ENCODE measurements around the gene PLBD2. TPM values are rescaled to one million over a fixed set of nuclear protein-coding genes. Genes with fewer than 3 reads are reported as not detected.
A peak's percentile ranks its signal among the peaks of the same experiment; 100 is the strongest.

Gene PLBD2
- total and polyA plus RNA-seq, 10 of the 15 experiments (the other 5 are each of a cell fraction or from before 2014, with no cell fraction given), result 1.4 to 16.6 (median 5.9) TPM

DNA sequence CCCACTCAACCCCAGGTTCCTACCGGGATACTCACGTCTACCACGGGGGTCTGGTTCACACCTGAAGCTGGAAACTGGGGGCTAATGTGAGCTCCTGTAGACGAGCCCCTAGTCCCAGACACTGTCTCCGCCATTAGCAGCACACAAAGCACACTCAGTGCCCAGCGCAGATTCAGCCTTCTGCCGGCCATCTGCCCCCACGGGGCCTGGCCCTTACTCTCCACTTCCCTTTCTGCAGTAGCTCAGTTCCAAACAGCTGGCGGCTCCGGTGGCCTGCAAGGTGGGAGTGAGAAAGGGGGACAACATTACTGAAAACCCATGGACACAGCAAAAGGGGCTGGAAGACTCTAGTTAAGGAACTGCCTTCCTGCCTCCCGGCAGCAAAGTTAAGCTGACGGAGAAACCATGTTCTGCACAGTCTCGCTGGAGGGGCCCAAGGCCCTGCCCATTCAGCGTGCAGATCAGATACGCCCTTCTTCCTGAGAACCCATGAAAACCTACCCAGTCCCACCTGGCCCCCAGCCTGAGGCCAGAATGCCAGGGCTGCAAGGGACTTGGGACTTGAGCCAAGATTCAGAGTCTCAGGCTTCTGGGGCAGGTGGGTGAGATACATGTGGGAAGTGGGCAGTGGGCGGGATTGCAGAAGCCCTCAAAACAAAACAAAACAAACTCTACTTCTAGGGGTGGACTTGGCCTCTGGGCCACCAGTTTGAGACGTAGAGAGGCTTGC lies 25.5 kb upstream of the PLBD2 start (continued):
- TF ChIP-seq, protein P1, sequence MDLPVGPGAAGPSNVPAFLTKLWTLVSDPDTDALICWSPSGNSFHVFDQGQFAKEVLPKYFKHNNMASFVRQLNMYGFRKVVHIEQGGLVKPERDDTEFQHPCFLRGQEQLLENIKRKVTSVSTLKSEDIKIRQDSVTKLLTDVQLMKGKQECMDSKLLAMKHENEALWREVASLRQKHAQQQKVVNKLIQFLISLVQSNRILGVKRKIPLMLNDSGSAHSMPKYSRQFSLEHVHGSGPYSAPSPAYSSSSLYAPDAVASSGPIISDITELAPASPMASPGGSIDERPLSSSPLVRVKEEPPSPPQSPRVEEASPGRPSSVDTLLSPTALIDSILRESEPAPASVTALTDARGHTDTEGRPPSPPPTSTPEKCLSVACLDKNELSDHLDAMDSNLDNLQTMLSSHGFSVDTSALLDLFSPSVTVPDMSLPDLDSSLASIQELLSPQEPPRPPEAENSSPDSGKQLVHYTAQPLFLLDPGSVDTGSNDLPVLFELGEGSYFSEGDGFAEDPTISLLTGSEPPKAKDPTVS (IDR thresholded peaks at IDR 0.05; ENCODE audit: low read depth, low read length), result no peak
- TF ChIP-seq SMC3 (IDR thresholded peaks at IDR 0.05; ENCODE audit: borderline replicate concordance, low read length) (no peak), YY1 (IDR thresholded peaks at IDR 0.05; ENCODE audit: low read depth, low read length) (no peak), FOS (IDR thresholded peaks at IDR 0.05; ENCODE audit: borderline replicate concordance, extremely low read depth, insufficient read length) (no peak), TARDBP (IDR thresholded peaks at IDR 0.05; ENCODE audit: borderline replicate concordance) (no peak)

DNA sequence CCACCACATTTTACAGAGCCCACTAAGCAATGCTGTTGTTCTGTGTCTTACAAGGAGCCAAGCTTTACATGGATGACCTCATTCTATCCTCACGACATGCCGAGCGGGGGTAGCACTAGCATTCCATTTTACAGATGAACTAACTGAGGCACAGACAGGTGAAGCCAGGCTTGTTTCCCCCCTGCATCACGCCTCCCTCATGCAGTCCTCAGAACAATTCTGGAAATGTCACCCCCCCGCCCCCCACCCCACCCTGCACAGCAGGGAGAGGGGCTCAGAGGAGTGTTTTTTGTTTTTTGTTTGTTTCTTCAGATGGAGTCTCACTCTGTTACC lies 25.0 kb upstream of the PLBD2 start:
- Histone ChIP-seq H3K27ac (ENCODE audit: control insufficient read depth, insufficient read depth) (no peak overlapping the region), H3K4me3 (peak overlapping the region; percentile 74; the same call in 1 of the 2 replicates), H3K9me3 (replicated peaks; ENCODE audit: control insufficient read depth, insufficient read depth, low read length) (no peaks in the 10 kb centered on the region), H3K36me3 (ENCODE audit: control insufficient read depth in 2 of 2, insufficient read depth in 2 of 2, low read length in 1 of 2) (no peaks in the 10 kb centered on the region; a peak in 1 of 4 replicates), H3K4me1 (ENCODE audit: control insufficient read depth, insufficient read depth, low read length) (no peaks in the 10 kb centered on the region), H3K27me3 (replicated peaks in 1 of 2; ENCODE audit: control insufficient read depth in 2 of 2, insufficient read depth in 2 of 2, low read length in 1 of 2) (no peaks in the 10 kb centered on the region), H3K4me2 (ENCODE audit: control insufficient read depth, insufficient read depth) (peak overlapping the region; percentile 12), H4K20me1 (ENCODE audit: control insufficient read depth, insufficient read depth) (no peaks in the 10 kb centered on the region), H3K9ac (ENCODE audit: control insufficient read depth, insufficient read depth, low read length) (no peak overlapping the region), H2AFZ (ENCODE audit: control insufficient read depth, low read depth, low read length) (no peak overlapping the region), H3K79me2 (ENCODE audit: control insufficient read depth, insufficient read depth, low read length) (no peaks in the 10 kb centered on the region; the same call in 1 of the 2 replicates)
- SMC1A ChIA-PET (ENCODE audit: uncharacterized antibody, unreplicated experiment), result no interaction called here
- in situ Hi-C loops (cut with MboI) (no loop called here), intact Hi-C loops (cut with micrococcal nuclease; ENCODE audit: unreplicated experiment) (no loop called here)
- 85% methylated on average over 5 of the region's 5 CpGs for WGBS (ENCODE audit: insufficient coverage, insufficient replicate concordance, low lambda C conversion rate, missing lambda C conversion rate)
- no peak for FAIRE-seq
- CTCF ChIA-PET, result interaction anchor here (0.8 to 1.7 kb wide), 2 partner anchors 14 to 102 kb away, joined by 3 read pairs; no protein-coding TSS in a partner anchor
- POLR2A ChIA-PET, result interaction anchor here (1.0 to 1.7 kb wide), 2 partner anchors 9 to 30 kb away, joined by 3 to 6 read pairs; no protein-coding TSS in a partner anchor
- DNase-seq (ENCODE audit: low read depth, low spot score), result no peak
- RAD21 ChIA-PET (ENCODE audit: unreplicated experiment), result no interaction called here
- BruUV-seq (replicated peaks), result no TSS peak
- no peak for ATAC-seq
- TF ChIP-seq, protein P2, sequence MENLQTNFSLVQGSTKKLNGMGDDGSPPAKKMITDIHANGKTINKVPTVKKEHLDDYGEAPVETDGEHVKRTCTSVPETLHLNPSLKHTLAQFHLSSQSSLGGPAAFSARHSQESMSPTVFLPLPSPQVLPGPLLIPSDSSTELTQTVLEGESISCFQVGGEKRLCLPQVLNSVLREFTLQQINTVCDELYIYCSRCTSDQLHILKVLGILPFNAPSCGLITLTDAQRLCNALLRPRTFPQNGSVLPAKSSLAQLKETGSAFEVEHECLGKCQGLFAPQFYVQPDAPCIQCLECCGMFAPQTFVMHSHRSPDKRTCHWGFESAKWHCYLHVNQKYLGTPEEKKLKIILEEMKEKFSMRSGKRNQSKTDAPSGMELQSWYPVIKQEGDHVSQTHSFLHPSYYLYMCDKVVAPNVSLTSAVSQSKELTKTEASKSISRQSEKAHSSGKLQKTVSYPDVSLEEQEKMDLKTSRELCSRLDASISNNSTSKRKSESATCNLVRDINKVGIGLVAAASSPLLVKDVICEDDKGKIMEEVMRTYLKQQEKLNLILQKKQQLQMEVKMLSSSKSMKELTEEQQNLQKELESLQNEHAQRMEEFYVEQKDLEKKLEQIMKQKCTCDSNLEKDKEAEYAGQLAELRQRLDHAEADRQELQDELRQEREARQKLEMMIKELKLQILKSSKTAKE (IDR thresholded peaks at IDR 0.05; ENCODE audit: low read depth, poor library complexity, severe bottlenecking), result no peak
- TF ChIP-seq, protein P3, sequence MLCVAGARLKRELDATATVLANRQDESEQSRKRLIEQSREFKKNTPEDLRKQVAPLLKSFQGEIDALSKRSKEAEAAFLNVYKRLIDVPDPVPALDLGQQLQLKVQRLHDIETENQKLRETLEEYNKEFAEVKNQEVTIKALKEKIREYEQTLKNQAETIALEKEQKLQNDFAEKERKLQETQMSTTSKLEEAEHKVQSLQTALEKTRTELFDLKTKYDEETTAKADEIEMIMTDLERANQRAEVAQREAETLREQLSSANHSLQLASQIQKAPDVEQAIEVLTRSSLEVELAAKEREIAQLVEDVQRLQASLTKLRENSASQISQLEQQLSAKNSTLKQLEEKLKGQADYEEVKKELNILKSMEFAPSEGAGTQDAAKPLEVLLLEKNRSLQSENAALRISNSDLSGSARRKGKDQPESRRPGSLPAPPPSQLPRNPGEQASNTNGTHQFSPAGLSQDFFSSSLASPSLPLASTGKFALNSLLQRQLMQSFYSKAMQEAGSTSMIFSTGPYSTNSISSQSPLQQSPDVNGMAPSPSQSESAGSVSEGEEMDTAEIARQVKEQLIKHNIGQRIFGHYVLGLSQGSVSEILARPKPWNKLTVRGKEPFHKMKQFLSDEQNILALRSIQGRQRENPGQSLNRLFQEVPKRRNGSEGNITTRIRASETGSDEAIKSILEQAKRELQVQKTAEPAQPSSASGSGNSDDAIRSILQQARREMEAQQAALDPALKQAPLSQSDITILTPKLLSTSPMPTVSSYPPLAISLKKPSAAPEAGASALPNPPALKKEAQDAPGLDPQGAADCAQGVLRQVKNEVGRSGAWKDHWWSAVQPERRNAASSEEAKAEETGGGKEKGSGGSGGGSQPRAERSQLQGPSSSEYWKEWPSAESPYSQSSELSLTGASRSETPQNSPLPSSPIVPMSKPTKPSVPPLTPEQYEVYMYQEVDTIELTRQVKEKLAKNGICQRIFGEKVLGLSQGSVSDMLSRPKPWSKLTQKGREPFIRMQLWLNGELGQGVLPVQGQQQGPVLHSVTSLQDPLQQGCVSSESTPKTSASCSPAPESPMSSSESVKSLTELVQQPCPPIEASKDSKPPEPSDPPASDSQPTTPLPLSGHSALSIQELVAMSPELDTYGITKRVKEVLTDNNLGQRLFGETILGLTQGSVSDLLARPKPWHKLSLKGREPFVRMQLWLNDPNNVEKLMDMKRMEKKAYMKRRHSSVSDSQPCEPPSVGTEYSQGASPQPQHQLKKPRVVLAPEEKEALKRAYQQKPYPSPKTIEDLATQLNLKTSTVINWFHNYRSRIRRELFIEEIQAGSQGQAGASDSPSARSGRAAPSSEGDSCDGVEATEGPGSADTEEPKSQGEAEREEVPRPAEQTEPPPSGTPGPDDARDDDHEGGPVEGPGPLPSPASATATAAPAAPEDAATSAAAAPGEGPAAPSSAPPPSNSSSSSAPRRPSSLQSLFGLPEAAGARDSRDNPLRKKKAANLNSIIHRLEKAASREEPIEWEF (IDR thresholded peaks at IDR 0.05; ENCODE audit: insufficient replicate concordance, low read depth, low read length), result no peak

Measured in GM12878 (cell line).